ENCODE results near the gene GEMIN4. TPM values are rescaled to one million over a fixed set of nuclear protein-coding genes. Genes with fewer than 3 reads are reported as not detected.

Gene GEMIN4
- total and polyA plus RNA-seq, 7 donors = 7.2 to 21.9 (median 12.6) TPM

DNA sequence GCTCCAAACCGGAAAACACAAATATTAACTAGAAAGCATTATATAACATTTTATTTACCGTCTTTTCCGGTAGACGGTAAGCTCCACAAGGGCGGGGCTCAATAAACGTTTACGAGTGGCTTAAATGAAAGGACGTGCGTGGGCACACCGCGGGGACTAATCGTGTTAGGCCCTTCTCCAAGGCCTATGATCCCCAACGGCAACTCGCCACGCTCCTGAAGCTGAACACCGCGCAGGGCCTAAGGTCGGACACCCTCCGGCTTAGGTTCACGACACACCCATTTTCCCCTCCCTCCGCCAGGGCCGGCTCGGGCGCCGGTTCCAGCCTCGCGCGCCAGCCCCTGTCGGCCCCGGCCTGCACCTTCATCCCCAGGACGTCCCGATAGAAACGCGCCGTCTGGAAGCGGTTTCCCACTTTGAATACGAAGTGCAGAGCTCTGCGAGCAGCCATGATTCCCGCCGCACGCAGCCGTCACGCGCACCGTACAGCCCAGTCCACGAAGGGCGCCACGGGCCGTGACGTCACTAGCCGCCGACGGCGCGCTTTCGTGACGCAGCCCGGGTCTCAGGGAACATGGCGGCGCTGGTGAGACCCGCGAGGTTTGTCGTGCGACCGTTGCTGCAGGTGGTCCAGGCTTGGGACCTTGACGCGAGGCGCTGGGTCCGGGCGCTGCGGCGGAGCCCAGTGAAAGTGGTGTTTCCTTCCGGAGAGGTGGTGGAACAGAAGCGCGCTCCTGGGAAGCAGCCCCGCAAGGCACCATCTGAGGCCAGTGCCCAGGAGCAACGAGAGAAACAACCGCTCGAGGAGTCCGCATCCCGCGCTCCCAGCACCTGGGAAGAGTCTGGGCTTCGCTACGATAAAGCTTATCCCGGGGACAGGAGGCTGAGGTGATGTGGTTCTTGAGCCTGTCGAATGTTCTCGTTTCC, 30.0 kb upstream of the GEMIN4 start, which contains the start of the genes GLOD4 and MRM3:
Gene GLOD4, minus strand, starts transcription at position 476 of the 927 bp plus-strand sequence. Its CDS starts 25 bp downstream, at position 451.
Gene MRM3, plus strand, starts transcription at position 549 of the 927 bp plus-strand sequence. Its CDS starts 26 bp downstream, at position 575.
- Histone ChIP-seq H3K36me3 (ENCODE audit: insufficient read depth in 1 of 2, low read depth in 1 of 2) (peaks cover 12 to 53% of the 10 kb centered on the region in 2 donors), H3K4me1 (peaks cover 32% of the 10 kb centered on the region), H3K27ac (peak within 1 kb of the TSS; percentile 92), H3K9me3 (no peaks in the 10 kb centered on the region), H3K4me3 (peak within 1 kb of the TSS; percentile 100), H3K27me3 (ENCODE audit: insufficient read depth in 3 of 3, low read length in 2 of 3) (no peaks in the 10 kb centered on the region)
- intact Hi-C loops (cut with DNase I) = no loop called here
- peak; percentile 95 to 96 for DNase-seq
- peak; percentile 96 to 98 (median 98) for ATAC-seq
- 0 to 1% (median 0%) methylated on average over 84 to 87 of the region's 87 CpGs for WGBS, 3 donors
- TF ChIP-seq, protein P1, sequence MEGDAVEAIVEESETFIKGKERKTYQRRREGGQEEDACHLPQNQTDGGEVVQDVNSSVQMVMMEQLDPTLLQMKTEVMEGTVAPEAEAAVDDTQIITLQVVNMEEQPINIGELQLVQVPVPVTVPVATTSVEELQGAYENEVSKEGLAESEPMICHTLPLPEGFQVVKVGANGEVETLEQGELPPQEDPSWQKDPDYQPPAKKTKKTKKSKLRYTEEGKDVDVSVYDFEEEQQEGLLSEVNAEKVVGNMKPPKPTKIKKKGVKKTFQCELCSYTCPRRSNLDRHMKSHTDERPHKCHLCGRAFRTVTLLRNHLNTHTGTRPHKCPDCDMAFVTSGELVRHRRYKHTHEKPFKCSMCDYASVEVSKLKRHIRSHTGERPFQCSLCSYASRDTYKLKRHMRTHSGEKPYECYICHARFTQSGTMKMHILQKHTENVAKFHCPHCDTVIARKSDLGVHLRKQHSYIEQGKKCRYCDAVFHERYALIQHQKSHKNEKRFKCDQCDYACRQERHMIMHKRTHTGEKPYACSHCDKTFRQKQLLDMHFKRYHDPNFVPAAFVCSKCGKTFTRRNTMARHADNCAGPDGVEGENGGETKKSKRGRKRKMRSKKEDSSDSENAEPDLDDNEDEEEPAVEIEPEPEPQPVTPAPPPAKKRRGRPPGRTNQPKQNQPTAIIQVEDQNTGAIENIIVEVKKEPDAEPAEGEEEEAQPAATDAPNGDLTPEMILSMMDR (IDR thresholded peaks at IDR 0.05) = peak; percentile 14

DNA sequence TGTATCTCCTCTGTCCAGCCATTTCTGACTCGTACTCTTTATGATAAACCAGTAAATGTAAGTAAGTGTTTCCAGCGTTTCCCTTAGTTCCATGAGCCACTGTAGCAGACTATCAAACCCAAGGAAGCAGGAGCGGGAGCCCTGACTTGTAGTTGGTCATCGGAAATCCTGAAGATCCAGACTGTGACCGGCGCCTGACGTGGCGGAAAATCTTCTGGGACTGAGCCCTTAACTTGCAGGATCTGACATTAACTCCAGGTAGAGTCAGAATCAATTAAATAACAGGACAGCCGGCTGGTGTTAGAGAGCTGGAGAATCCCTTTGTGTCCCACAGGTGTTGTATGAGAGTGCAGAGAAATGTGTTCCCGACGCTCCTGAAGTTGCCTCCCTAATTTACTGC, 26.0 kb upstream of the GEMIN4 start:
- Histone ChIP-seq H3K36me3 (ENCODE audit: insufficient read depth in 1 of 2, low read depth in 1 of 2) (peaks cover 7 to 60% of the 10 kb centered on the region in 2 donors), H3K4me3 (no peak overlapping the region), H3K27me3 (ENCODE audit: insufficient read depth in 3 of 3, low read length in 2 of 3) (no peaks in the 10 kb centered on the region), H3K4me1 (peaks cover 12% of the 10 kb centered on the region), H3K9me3 (no peaks in the 10 kb centered on the region), H3K27ac (no peak overlapping the region)
- DNase-seq (no peak), ATAC-seq (no peak)
- intact Hi-C loops (cut with DNase I) = no loop called here
- TF ChIP-seq, protein P1 (IDR thresholded peaks at IDR 0.05) = no peak
- 85 to 88% (median 87%) methylated on average over 11 of the region's 11 CpGs for WGBS, 3 donors

DNA sequence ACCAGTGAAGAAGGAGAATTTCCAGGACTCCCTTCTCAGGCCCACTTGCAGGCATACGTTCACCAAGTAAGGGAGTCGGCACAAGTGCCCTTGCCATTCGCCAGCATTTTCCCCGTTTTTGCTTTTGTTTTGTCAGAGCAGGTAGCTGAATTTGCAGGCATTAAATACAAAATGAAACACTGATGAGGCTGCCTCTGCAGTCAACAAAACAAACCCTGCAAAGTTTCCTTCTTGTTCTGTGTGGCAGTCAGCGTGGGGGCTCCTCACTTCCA, 22.2 kb upstream of the GEMIN4 start:
- H3K27ac ChIP-seq = no peak overlapping the region
- TF ChIP-seq, protein P1 (IDR thresholded peaks at IDR 0.05) = no peak
- peaks cover 7 to 99% of the 10 kb centered on the region in 2 donors for H3K36me3 ChIP-seq (ENCODE audit: insufficient read depth in 1 of 2, low read depth in 1 of 2)
- H3K4me3 ChIP-seq = no peak overlapping the region
- DNase-seq (no peak), ATAC-seq (no peak)
- no peaks in the 10 kb centered on the region for H3K4me1 ChIP-seq
- intact Hi-C loops (cut with DNase I) = no loop called here
- no peaks in the 10 kb centered on the region for H3K9me3 ChIP-seq
- 83 to 90% (median 89%) methylated on average over 5 of the region's 5 CpGs for WGBS, 3 donors
- no peaks in the 10 kb centered on the region for H3K27me3 ChIP-seq (ENCODE audit: insufficient read depth in 3 of 3, low read length in 2 of 3)

DNA sequence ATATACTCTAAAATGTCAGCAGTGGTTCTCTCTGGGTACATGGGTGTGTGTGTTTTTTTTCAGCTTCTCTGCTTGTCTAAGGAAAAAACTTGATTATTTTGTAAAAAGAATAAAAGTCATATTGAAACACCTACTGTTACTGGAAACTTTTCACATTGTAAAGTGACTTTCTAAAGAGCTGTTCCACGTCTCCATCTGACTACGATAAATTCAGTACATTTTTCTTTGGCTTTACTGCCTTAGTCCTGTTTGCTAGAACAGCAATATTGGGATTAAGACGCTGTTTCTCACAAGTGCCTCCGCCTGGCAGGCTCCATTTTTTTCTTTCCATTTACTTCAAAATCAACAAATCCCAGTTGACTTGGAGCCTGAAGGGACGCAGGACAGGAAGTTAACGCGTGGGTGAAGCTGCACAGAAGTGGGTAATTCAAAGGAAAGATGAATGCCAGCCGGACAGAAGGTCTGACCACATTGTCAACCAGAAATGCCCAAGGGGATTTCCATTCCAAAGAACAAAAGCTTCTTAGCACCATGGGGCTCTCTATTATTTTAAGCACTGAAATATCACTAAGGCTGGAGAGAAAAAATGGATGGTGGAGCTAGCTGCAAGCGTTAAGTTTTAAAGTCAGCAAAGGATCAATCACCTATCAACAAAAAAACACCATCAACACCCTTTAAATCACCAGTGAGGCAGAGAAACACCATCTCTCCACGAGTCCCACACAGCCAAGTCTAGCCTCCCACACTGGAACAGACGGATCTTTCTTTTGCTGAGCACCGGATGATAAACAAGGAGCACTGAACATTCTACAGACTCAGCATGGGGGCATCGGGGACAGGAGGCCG, 21.6 kb upstream of the GEMIN4 start:
- no peak for DNase-seq
- TF ChIP-seq, protein P1 (IDR thresholded peaks at IDR 0.05) = no peak
- Histone ChIP-seq H3K9me3 (no peaks in the 10 kb centered on the region), H3K27ac (no peak overlapping the region), H3K4me1 (no peaks in the 10 kb centered on the region), H3K4me3 (no peak overlapping the region), H3K36me3 (ENCODE audit: insufficient read depth in 1 of 2, low read depth in 1 of 2) (peaks cover 7 to 99% of the 10 kb centered on the region in 2 donors), H3K27me3 (ENCODE audit: insufficient read depth in 3 of 3, low read length in 2 of 3) (no peaks in the 10 kb centered on the region)
- WGBS, 3 donors = 78 to 84% (median 83%) methylated on average over 14 of the region's 14 CpGs
- no peak for ATAC-seq
- intact Hi-C loops (cut with DNase I) = no loop called here

All from psoas muscle (tissue), 8 donors.